BLaER1 treated with 17β-estradiol and CSF1 and Interleukin-3, amounts not matched to agents 10 nM and 100 nM (cell line): ENCODE measurements around the gene CREB3L2.
"Not testable (repeated sequence)": the region's sequence is repeated elsewhere in the genome, so short reads cannot be mapped to it uniquely, and the experiment has no call there.

Source experiments
- H3K27ac ChIP-seq, 11 experiments: shearing (Covaris generic); formaldehyde crosslinking; 2 replicates each; pipeline ENCODE4 v1.8.1; 2022
- H3K27me3 ChIP-seq, 11 experiments: shearing (Covaris generic); formaldehyde crosslinking; 2 replicates each; pipeline ENCODE4 v1.8.1; 2022
- H3K36me3 ChIP-seq, 11 experiments: shearing (Covaris generic); formaldehyde crosslinking; 2 replicates each; pipeline ENCODE4 v1.8.1; 2022
- H3K4me1 ChIP-seq, 10 experiments: shearing (Covaris generic); formaldehyde crosslinking; 2 replicates each; pipeline ENCODE4 v1.8.1; 2022
- H3K4me2 ChIP-seq, 11 experiments: shearing (Covaris generic); formaldehyde crosslinking; 2 replicates each; pipeline ENCODE4 v1.8.1; 2022
- H3K4me3 ChIP-seq, 10 experiments: shearing (Covaris generic); formaldehyde crosslinking; 2 replicates each; pipeline ENCODE4 v1.8.1; 2022
- H3K9ac ChIP-seq, 11 experiments: shearing (Covaris generic); formaldehyde crosslinking; 2 replicates each; pipeline ENCODE4 v1.8.1; 2022
- H3K9me3 ChIP-seq, 11 experiments: shearing (Covaris generic); formaldehyde crosslinking; replicated peaks in 1 of 11; 2 replicates each; pipeline ENCODE4 v1.8.1; 2022
- H4K20me1 ChIP-seq, 11 experiments: shearing (Covaris generic); formaldehyde crosslinking; 2 replicates each; pipeline ENCODE4 v1.8.1; 2022
- Cebpa-rat ChIP-seq, 11 experiments: shearing (Covaris generic); IDR thresholded peaks; 2 replicates each; pipeline ENCODE4 v1.8.1; 2022

CREB3L2 gene, protein sequence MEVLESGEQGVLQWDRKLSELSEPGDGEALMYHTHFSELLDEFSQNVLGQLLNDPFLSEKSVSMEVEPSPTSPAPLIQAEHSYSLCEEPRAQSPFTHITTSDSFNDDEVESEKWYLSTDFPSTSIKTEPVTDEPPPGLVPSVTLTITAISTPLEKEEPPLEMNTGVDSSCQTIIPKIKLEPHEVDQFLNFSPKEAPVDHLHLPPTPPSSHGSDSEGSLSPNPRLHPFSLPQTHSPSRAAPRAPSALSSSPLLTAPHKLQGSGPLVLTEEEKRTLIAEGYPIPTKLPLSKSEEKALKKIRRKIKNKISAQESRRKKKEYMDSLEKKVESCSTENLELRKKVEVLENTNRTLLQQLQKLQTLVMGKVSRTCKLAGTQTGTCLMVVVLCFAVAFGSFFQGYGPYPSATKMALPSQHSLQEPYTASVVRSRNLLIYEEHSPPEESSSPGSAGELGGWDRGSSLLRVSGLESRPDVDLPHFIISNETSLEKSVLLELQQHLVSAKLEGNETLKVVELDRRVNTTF

DNA sequence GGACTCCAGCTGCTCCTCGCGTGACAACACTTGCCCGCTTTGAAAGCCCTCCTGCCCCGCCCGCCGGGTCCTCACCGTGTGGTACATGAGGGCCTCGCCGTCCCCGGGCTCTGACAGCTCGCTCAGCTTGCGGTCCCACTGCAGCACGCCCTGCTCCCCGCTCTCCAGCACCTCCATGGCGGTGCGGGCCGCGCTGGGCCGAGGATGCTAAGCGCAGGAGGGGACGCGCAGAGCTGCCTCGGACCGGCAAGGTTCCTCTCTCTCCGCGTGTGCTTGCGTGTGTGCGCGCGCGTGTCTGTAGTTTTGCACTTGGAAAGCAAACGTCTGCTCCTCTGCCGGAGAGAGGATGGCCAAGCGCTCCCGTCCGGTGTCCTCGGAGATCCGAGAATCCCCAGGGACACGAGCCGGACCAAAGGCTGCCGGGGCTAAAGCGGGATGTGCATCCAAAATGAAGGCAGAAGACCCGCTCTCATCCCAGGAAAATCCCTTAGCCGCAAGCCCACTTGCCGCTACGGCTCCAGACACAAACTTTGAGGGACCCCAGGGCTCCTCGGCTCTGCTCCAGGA is at the start of gene CREB3L2:
Gene CREB3L2, minus strand, starts transcription at position 558 of the 567 bp plus-strand sequence. Its CDS starts 381 bp downstream, at position 177.
- H3K27ac ChIP-seq = peak within 1 kb of the TSS; percentile 29 to 84 (median 77); a peak in 21 of 22 replicates
- no peaks in the 10 kb centered on the region for H3K9me3 ChIP-seq
- H4K20me1 ChIP-seq = peaks cover 0 to 7% (median 0%) of the 10 kb centered on the region in 11 experiments; a peak in 5 of 22 replicates
- TF ChIP-seq Cebpa-rat (IDR thresholded peaks at IDR 0.05) = no peak
- H3K4me2 ChIP-seq = peak within 1 kb of the TSS; percentile 78 to 95 (median 89)
- H3K9ac ChIP-seq = peak within 1 kb of the TSS; percentile 79 to 90 (median 84)
- peak within 1 kb of the TSS; percentile 76 to 98 (median 91) for H3K4me3 ChIP-seq
- peaks cover 15 to 34% (median 24%) of the 10 kb centered on the region in 10 experiments for H3K4me1 ChIP-seq
- H3K27me3 ChIP-seq = no peaks in the 10 kb centered on the region
- peaks cover 0 to 5% (median 0%) of the 10 kb centered on the region in 11 experiments; a peak in 2 of 22 replicates for H3K36me3 ChIP-seq

DNA sequence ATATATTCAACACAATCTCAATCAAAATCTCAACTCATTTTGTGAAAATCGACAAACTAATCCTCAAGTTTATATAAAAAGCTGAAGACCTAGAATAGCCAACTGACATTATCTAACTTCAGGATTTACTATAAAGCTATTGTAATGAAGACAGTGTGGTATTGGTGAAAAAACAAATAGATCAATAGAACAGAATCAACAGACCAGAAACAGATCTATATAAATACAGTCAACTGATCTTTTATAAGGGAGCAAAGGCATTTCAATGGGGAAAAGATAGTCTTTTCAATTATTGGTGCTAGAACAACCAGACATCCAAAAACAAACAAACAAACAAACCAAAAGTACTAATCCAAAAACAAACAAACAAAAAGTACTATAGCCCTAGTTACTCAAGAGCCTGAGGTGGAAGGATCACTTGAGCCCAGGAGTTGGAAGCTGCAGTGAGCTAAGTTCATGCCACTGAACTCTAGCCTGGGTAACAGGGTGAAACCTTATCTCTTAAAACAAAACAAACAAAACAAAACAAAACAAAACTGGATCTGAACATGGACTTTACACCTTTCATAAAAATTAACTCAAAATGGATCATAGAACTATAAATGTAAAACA is 47.7 kb upstream of the CREB3L2 start:
- H3K27ac ChIP-seq = no peak overlapping the region
- H3K9me3 ChIP-seq = peaks cover 9 to 19% (median 14%) of the 10 kb centered on the region in 11 experiments; a peak in 18 of 22 replicates
- H3K4me2 ChIP-seq = no peak overlapping the region

DNA sequence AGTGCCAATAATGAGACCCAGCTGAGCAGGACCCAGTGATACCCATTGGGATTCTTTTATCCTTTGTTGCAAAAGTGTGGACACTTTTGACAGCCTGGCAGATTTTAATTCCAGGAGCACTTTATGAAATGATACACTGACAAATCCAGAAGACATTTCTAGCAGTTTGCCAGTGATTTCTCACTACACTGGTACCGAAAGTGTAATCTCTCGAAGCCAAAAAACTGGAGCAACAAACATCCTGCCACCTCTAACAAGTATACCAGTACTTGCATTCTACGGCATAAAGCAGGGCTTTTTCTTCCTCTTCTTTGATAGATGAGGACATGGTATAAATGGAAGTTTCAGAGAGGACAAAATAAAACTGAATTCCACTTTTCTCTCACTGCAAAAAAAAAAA is 46.0 kb upstream of the CREB3L2 start:
- Histone ChIP-seq H3K4me2 (no peak overlapping the region), H4K20me1 (no peaks in the 10 kb centered on the region), H3K9ac (no peak overlapping the region), H3K9me3 (peaks cover 9 to 19% (median 14%) of the 10 kb centered on the region in 11 experiments; a peak in 18 of 22 replicates), H3K4me1 (no peaks in the 10 kb centered on the region), H3K4me3 (no peak overlapping the region), H3K36me3 (no peaks in the 10 kb centered on the region), H3K27ac (no peak overlapping the region), H3K27me3 (no peaks in the 10 kb centered on the region)
- no peak for TF ChIP-seq Cebpa-rat (IDR thresholded peaks at IDR 0.05)

More for the DNA sequence above, 47.7 kb upstream of the CREB3L2 start:
- Histone ChIP-seq H3K9ac (no peak overlapping the region), H3K36me3 (no peaks in the 10 kb centered on the region), H3K4me1 (no peaks in the 10 kb centered on the region), H4K20me1 (no peaks in the 10 kb centered on the region), H3K27me3 (no peaks in the 10 kb centered on the region), H3K4me3 (no peak overlapping the region)
- TF ChIP-seq Cebpa-rat (IDR thresholded peaks at IDR 0.05) = no peak

DNA sequence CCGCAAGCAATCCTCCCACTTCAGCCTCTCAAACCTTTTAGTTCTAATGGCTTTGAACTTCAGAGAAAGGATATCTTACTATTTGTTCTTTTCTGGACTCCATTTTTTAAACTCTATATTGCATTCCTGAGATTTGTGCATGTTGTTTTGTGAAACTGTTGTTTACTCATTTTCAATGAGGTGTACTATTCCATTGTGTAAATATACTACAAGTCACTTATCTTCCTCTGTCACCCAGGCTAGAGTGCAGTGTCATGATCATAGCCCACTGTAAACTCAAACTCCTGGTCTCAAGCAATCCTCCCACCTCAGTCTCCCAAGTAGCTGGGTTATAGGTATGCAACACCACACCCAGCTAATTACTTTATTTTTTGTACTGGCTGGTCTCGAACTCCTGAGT is 43.0 kb upstream of the CREB3L2 start:
- Histone ChIP-seq H3K9me3 (peaks cover 0 to 5% (median 0%) of the 10 kb centered on the region in 11 experiments; a peak in 1 of 22 replicates), H3K27ac (no peak overlapping the region), H3K4me3 (no peak overlapping the region), H3K9ac (no peak overlapping the region), H3K4me2 (no peak overlapping the region), H3K36me3 (no peaks in the 10 kb centered on the region), H3K4me1 (no peaks in the 10 kb centered on the region), H4K20me1 (no peaks in the 10 kb centered on the region), H3K27me3 (no peaks in the 10 kb centered on the region)
- TF ChIP-seq Cebpa-rat (IDR thresholded peaks at IDR 0.05) = no peak

DNA sequence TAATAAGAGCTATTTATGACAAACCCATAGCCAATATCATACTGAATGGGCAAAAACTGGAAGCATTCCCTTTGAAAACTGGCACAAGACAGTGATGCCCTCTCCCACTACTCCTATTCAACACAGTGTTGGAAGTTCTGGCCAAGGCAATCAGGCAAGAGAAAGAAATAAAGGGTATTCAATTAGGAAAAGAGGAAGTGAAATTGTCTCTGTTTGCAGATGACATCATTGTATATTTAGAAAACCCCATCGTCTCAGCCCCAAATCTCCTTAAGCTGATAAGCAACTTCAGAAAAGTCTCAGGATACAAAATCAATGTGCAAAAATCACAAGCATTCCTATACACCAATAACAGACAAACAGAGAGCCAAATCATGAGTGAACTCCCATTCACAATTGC is 38.2 kb upstream of the CREB3L2 start:
- H3K4me1 ChIP-seq, H3K4me3 ChIP-seq, H3K9ac ChIP-seq, H3K27me3 ChIP-seq, H3K27ac ChIP-seq, H3K4me2 ChIP-seq, H3K36me3 ChIP-seq, H4K20me1 ChIP-seq: not testable (repeated sequence)
- H3K9me3 ChIP-seq = peaks cover 28 to 39% (median 32%) of the 10 kb centered on the region in 11 experiments

DNA sequence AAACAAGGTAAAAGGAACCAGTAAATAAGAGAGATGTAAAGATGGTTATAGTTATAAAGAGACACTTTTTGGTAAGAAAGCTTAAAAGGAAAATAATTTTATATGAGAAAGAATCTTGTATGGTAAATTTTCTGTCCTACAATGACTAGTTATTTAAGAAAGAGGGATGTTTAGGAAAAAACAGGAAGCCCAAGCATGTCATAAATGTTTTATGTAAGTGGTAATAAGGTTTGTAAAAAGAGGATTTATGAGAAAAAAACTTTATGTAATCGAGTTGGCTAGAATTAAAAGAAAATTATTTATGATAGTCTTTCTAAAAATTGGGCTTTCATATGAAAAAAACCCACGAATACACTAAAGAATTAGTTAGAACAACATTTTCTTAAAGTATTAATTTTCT is 34.2 kb upstream of the CREB3L2 start:
- no peaks in the 10 kb centered on the region for H3K27me3 ChIP-seq
- no peak for TF ChIP-seq Cebpa-rat (IDR thresholded peaks at IDR 0.05)

DNA sequence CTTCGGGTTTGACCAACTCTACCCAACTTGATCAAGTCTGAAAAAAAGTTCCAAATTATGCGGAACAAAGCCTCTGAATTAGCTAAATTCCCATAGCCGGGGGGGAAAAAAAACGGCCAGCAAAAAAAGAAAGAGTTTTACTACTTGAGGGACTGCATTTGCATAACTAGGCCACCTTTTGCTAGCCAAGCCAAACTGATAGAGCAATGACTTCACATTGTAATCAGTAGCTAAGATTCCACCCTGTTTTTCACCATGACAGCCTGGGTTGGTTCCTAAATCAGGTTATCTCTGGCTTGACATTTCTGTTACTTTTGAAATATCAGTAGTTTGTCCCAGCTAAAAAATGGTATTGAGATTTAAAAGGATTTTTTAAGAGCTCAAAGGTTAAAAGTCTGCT is 31.4 kb upstream of the CREB3L2 start:
- no peak overlapping the region for H3K4me3 ChIP-seq
- H3K9me3 ChIP-seq = peaks cover 38 to 45% (median 40%) of the 10 kb centered on the region in 11 experiments
- no peak for TF ChIP-seq Cebpa-rat (IDR thresholded peaks at IDR 0.05)

More for the DNA sequence above, 34.2 kb upstream of the CREB3L2 start:
- Histone ChIP-seq H3K9me3 (peaks cover 38 to 47% (median 42%) of the 10 kb centered on the region in 11 experiments), H3K4me2 (no peak overlapping the region), H3K4me3 (no peak overlapping the region), H3K4me1 (peaks cover 0 to 4% (median 0%) of the 10 kb centered on the region in 10 experiments; a peak in 2 of 20 replicates), H3K27ac (no peak overlapping the region), H3K36me3 (0 out of 22 replicates have a peak, but pooled peaks cover 0 to 3% (median 0%) of the 10 kb centered on the region in 11 experiments), H4K20me1 (no peaks in the 10 kb centered on the region), H3K9ac (no peak overlapping the region)

DNA sequence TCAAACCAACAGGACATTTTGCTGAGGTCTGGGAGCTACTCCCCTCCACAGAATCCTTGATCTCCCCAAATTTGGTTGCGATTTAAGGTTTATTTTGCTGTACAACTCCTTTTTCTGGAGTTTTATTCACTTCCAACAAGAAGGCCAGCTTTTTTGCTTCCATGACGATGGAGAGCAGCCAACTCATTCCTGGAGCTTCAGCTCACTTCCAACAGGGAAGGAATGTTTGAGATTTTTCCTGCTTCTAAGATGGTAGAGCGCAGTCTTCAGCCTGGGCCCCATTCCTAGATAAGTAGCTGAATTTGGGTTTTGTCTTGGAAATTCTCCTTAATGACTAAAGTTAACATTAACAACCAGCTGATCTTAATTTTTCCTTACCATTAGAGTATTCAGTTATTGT is 30.9 kb upstream of the CREB3L2 start:
- H3K9ac ChIP-seq = no peak overlapping the region
- H3K36me3 ChIP-seq = 0 out of 22 replicates have a peak, but pooled peaks cover 0 to 3% (median 0%) of the 10 kb centered on the region in 11 experiments
- peaks cover 0 to 27% (median 5%) of the 10 kb centered on the region in 10 experiments; a peak in 10 of 20 replicates for H3K4me1 ChIP-seq
- no peaks in the 10 kb centered on the region for H4K20me1 ChIP-seq
- H3K27me3 ChIP-seq = no peaks in the 10 kb centered on the region
- peaks cover 35 to 40% (median 37%) of the 10 kb centered on the region in 11 experiments for H3K9me3 ChIP-seq
- no peak overlapping the region for H3K4me3 ChIP-seq
- TF ChIP-seq Cebpa-rat (IDR thresholded peaks at IDR 0.05) = no peak
- no peak overlapping the region for H3K27ac ChIP-seq
- H3K4me2 ChIP-seq = no peak overlapping the region

More for the DNA sequence above, 31.4 kb upstream of the CREB3L2 start:
- Histone ChIP-seq H3K4me1 (peaks cover 0 to 23% (median 1%) of the 10 kb centered on the region in 10 experiments; a peak in 10 of 20 replicates), H3K27me3 (no peaks in the 10 kb centered on the region), H4K20me1 (no peaks in the 10 kb centered on the region), H3K4me2 (no peak overlapping the region), H3K9ac (no peak overlapping the region), H3K27ac (no peak overlapping the region), H3K36me3 (0 out of 22 replicates have a peak, but pooled peaks cover 0 to 3% (median 0%) of the 10 kb centered on the region in 11 experiments)

DNA sequence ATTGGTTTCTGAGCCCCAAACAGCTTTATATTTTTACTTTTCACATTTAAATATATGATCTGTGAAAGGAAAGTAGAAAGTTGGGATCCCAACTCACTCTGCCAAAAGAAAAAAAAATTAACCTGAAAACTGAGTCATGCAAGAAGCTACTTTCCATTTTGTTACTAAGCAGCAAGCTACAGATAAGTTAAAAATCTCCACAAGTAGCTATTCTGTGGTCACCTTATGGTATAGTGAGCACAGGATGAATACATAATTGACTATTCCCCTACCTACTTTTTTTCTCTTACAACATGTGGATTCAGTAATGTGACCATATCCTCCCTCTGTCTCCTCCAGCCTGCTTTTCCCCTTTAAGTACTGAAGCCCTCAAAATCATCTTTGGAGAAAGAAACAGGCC is 30.3 kb upstream of the CREB3L2 start:
- no peak overlapping the region for H3K27ac ChIP-seq
- H3K36me3 ChIP-seq = 0 out of 22 replicates have a peak, but pooled peaks cover 0 to 3% (median 0%) of the 10 kb centered on the region in 11 experiments
- peaks cover 29 to 35% (median 31%) of the 10 kb centered on the region in 11 experiments for H3K9me3 ChIP-seq
- no peak overlapping the region for H3K9ac ChIP-seq
- H3K4me1 ChIP-seq = peaks cover 0 to 30% (median 5%) of the 10 kb centered on the region in 10 experiments; a peak in 10 of 20 replicates
- H3K27me3 ChIP-seq = no peaks in the 10 kb centered on the region
- no peak for TF ChIP-seq Cebpa-rat (IDR thresholded peaks at IDR 0.05)
- H3K4me3 ChIP-seq = no peak overlapping the region
- H3K4me2 ChIP-seq = no peak overlapping the region
- H4K20me1 ChIP-seq = no peaks in the 10 kb centered on the region
